H9 (cell line): Measurements from ENCODE around the gene DLG2. TPM values are rescaled to one million over a fixed set of nuclear protein-coding genes. Genes with fewer than 3 reads are reported as not detected.

Experiments used
- DNase-seq: peaks from one replicate; pipeline ENCODE4 v3.0.0-alpha.2; 2017
- H2AFZ ChIP-seq: one replicate; pipeline ENCODE4 v1.6.1; 2013; ENCODE audit warnings: mild to moderate bottlenecking, low read length, control low read depth, moderate library complexity
- H2AK5ac ChIP-seq: 2 replicates; pipeline ENCODE4 v1.6.1; 2013; ENCODE audit warnings: low read length, control low read depth, mixed read lengths; ENCODE audit not compliant: insufficient read length
- H2BK120ac ChIP-seq: one replicate; pipeline ENCODE4 v1.6.1; 2013; ENCODE audit warnings: low read depth, mild to moderate bottlenecking, low read length, control low read depth, inconsistent platforms; ENCODE audit not compliant: poor library complexity, severe bottlenecking
- H2BK12ac ChIP-seq: 2 replicates; pipeline ENCODE4 v1.6.1; 2013; ENCODE audit warnings: low read length, control low read depth, mixed read lengths, low read depth; ENCODE audit not compliant: insufficient read length
- H2BK15ac ChIP-seq: 2 replicates; pipeline ENCODE4 v1.6.1; 2013; ENCODE audit warnings: low read depth, low read length, control low read depth
- H2BK20ac ChIP-seq: one replicate; pipeline ENCODE4 v1.6.1; 2013; ENCODE audit warnings: low read depth, mild to moderate bottlenecking, low read length, control low read depth, inconsistent platforms; ENCODE audit not compliant: poor library complexity, severe bottlenecking
- H2BK5ac ChIP-seq: 2 replicates; pipeline ENCODE4 v1.6.1; 2013; ENCODE audit warnings: low read length, control low read depth, mixed read lengths; ENCODE audit not compliant: insufficient read length
- H3K14ac ChIP-seq: 2 replicates; pipeline ENCODE4 v1.6.1; 2013; ENCODE audit warnings: low read length, control low read depth; ENCODE audit not compliant: insufficient read depth
- H3K18ac ChIP-seq: 2 replicates; pipeline ENCODE4 v1.6.1; 2013; ENCODE audit warnings: low read depth, mild to moderate bottlenecking, mixed read lengths, low read length, control low read depth; ENCODE audit not compliant: insufficient read length
- H3K23ac ChIP-seq: 2 replicates; pipeline ENCODE4 v1.6.1; 2013; ENCODE audit warnings: low read length, control low read depth, mixed read lengths, low read depth; ENCODE audit not compliant: insufficient read length
- H3K23me2 ChIP-seq: 2 replicates; pipeline ENCODE4 v1.6.1; 2013; ENCODE audit warnings: low read depth, mild to moderate bottlenecking, mixed read lengths, low read length, control low read depth; ENCODE audit not compliant: insufficient read length, poor library complexity, severe bottlenecking
- H3K27ac ChIP-seq: 2 replicates; pipeline ENCODE4 v1.5.1; 2013; ENCODE audit warnings: low read length, control low read depth, mixed read lengths, low read depth; ENCODE audit not compliant: insufficient read length
- H3K27me3 ChIP-seq: 2 replicates; pipeline ENCODE4 v1.6.1; 2013; ENCODE audit warnings: low read length, control low read depth, inconsistent platforms; ENCODE audit not compliant: insufficient read depth
- H3K4ac ChIP-seq: 2 replicates; pipeline ENCODE4 v1.6.1; 2013; ENCODE audit warnings: low read depth, mild to moderate bottlenecking, control low read depth, inconsistent platforms, low read length, moderate library complexity
- H3K4me1 ChIP-seq: 2 replicates; pipeline ENCODE4 v1.6.1; 2013; ENCODE audit warnings: low read length, control low read depth, inconsistent platforms; ENCODE audit not compliant: insufficient read depth
- H3K4me2 ChIP-seq: 2 replicates; pipeline ENCODE4 v1.6.1; 2013; ENCODE audit warnings: low read length, control low read depth, mixed read lengths; ENCODE audit not compliant: insufficient read length, insufficient read depth
- H3K56ac ChIP-seq: 2 replicates; pipeline ENCODE4 v1.6.1; 2013; ENCODE audit warnings: low read depth, mild to moderate bottlenecking, mixed read lengths, low read length, control low read depth; ENCODE audit not compliant: insufficient read length
- H3K79me1 ChIP-seq: 2 replicates; pipeline ENCODE4 v1.6.1; 2013; ENCODE audit warnings: low read depth, mild to moderate bottlenecking, moderate library complexity, low read length, control low read depth, inconsistent platforms; ENCODE audit not compliant: insufficient read depth, poor library complexity, severe bottlenecking
- H3K79me2 ChIP-seq: 2 replicates; pipeline ENCODE4 v1.6.1; 2013; ENCODE audit warnings: low read length, control low read depth, inconsistent platforms; ENCODE audit not compliant: insufficient read depth
- H3K9ac ChIP-seq: 2 replicates; pipeline ENCODE4 v1.6.1; 2013; ENCODE audit warnings: low read length, control low read depth, mixed read lengths; ENCODE audit not compliant: insufficient read length; ENCODE audit errors: extremely low read depth
- H3K9me3 ChIP-seq: one replicate; pipeline ENCODE4 v1.6.1; 2013; ENCODE audit warnings: low read depth, low read length, inconsistent platforms; ENCODE audit not compliant: control insufficient read depth
- H3T11ph ChIP-seq: one replicate; pipeline ENCODE4 v1.6.1; 2013; ENCODE audit warnings: mild to moderate bottlenecking, low read length, control low read depth, inconsistent platforms
- H4K20me1 ChIP-seq: one replicate; pipeline ENCODE4 v1.6.1; 2013; ENCODE audit not compliant: control insufficient read depth, insufficient read length, insufficient read depth
- H4K5ac ChIP-seq: 2 replicates; pipeline ENCODE4 v1.6.1; 2013; ENCODE audit warnings: low read depth, mild to moderate bottlenecking, mixed read lengths, low read length, control low read depth; ENCODE audit not compliant: insufficient read length
- H4K8ac ChIP-seq: replicated peaks from 2 replicates; pipeline ENCODE4 v1.6.1; 2013; ENCODE audit warnings: low read length, control low read depth, mixed read lengths, low read depth; ENCODE audit not compliant: insufficient read length
- H4K91ac ChIP-seq: 2 replicates; pipeline ENCODE4 v1.6.1; 2013; ENCODE audit warnings: low read depth, mild to moderate bottlenecking, moderate library complexity, mixed read lengths, low read length, control low read depth; ENCODE audit not compliant: insufficient read length
- H3K27ac Mint-ChIP-seq, 3 experiments: 2 replicates in 2 of 3; 3 replicates in 1 of 3; pipeline ENCODE4 v1.8.0; 2020 to 2021; ENCODE audit warnings: mixed read lengths in 3 of 3, mild to moderate bottlenecking in 1 of 3, moderate library complexity in 1 of 3
- H3K27me3 Mint-ChIP-seq: 2 replicates; pipeline ENCODE4 v1.8.0; 2021; ENCODE audit warnings: low read depth, mild to moderate bottlenecking, moderate library complexity, mixed read lengths
- H3K36me3 Mint-ChIP-seq, 3 experiments: 2 replicates in 2 of 3; 3 replicates in 1 of 3; pipeline ENCODE4 v1.8.0; 2020 to 2021; ENCODE audit warnings: low read depth in 3 of 3, mixed read lengths in 3 of 3; ENCODE audit not compliant: insufficient read depth in 1 of 3
- H3K4me1 Mint-ChIP-seq, 2 experiments: 2 replicates each; pipeline ENCODE4 v1.8.0; 2020; ENCODE audit warnings: mixed read lengths in 2 of 2
- H3K4me3 Mint-ChIP-seq, 2 experiments: 2 replicates in 1 of 2; 3 replicates in 1 of 2; pipeline ENCODE4 v1.8.0; 2020 to 2021; ENCODE audit warnings: mild to moderate bottlenecking in 2 of 2, mixed read lengths in 2 of 2, moderate library complexity in 1 of 2
- H3K9me3 Mint-ChIP-seq, 2 experiments: 2 replicates in 1 of 2; 3 replicates in 1 of 2; pipeline ENCODE4 v1.8.0; 2020; ENCODE audit warnings: mild to moderate bottlenecking in 2 of 2, mixed read lengths in 2 of 2, moderate library complexity in 1 of 2
- total RNA-seq: library from RNA; stranded (reverse); gene quantifications from 2 replicates; pipeline ENCODE4 v1.2.1, GENCODE V29; 2021
- TF ChIP-seq, protein P1 (sequence below): fragments of 200-600 bp; sonication (generic); conservative IDR thresholded peaks from 3 replicates; pipeline ENCODE4 v1.8.0; 2021; ENCODE audit warnings: antibody characterized with exemption, mild to moderate bottlenecking

Gene DLG2
- total RNA-seq, 1 experiment from 2014 or later, result 8.0 TPM

DNA sequence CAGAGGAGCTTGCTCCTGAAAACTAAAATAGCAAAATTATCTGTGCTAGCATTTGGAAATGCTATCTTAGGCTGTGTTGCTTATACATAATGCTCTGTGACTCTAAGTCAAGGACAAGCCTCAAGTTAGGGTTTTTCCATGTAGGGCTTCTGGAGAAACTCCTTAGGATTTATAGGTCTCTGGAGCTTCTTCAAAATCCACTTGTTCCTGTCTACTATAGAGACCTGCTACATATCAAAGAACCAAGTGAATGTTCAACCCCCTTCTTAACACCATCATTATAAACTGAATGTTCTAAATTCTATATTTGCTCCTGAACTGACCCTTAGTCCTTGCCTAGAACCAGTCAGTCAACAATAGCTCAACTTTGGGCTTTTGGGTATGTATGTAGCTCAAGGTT lies 1817.9 kb downstream of the DLG2 start:
- Histone ChIP-seq H2AK5ac (no peak overlapping the region), H3K18ac (no peak overlapping the region), H4K20me1 (no peaks in the 10 kb centered on the region), H2BK20ac (no peak overlapping the region), H3K4me1 (no peaks in the 10 kb centered on the region), H3K4ac (no peak overlapping the region), H2BK5ac (no peak overlapping the region), H3K9ac (no peak overlapping the region), H4K8ac (no peak overlapping the region), H3K23me2 (no peaks in the 10 kb centered on the region), H3K9me3 (no peaks in the 10 kb centered on the region), H2AFZ (no peak overlapping the region), H3K14ac (no peak overlapping the region), H3K79me1 (no peaks in the 10 kb centered on the region), H3K56ac (no peak overlapping the region), H4K5ac (no peak overlapping the region), H3K23ac (no peak overlapping the region), H3K27me3 (no peaks in the 10 kb centered on the region), H2BK120ac (no peak overlapping the region), H3K27ac (no peak overlapping the region), H2BK15ac (no peak overlapping the region), H2BK12ac (no peak overlapping the region), H3K79me2 (no peaks in the 10 kb centered on the region), H3K4me2 (no peak overlapping the region), H4K91ac (no peak overlapping the region), H3T11ph (no peak overlapping the region)
- H3K36me3 Mint-ChIP-seq, result no peaks in the 10 kb centered on the region
- H3K27me3 Mint-ChIP-seq, result peaks cover 1% of the 10 kb centered on the region; the same call in 1 of the 2 replicates
- H3K4me3 Mint-ChIP-seq, result no peak overlapping the region
- no peaks in the 10 kb centered on the region for H3K9me3 Mint-ChIP-seq
- no peaks in the 10 kb centered on the region for H3K4me1 Mint-ChIP-seq
- H3K27ac Mint-ChIP-seq, result no peak overlapping the region
- no peak for DNase-seq
- TF ChIP-seq, protein P1, sequence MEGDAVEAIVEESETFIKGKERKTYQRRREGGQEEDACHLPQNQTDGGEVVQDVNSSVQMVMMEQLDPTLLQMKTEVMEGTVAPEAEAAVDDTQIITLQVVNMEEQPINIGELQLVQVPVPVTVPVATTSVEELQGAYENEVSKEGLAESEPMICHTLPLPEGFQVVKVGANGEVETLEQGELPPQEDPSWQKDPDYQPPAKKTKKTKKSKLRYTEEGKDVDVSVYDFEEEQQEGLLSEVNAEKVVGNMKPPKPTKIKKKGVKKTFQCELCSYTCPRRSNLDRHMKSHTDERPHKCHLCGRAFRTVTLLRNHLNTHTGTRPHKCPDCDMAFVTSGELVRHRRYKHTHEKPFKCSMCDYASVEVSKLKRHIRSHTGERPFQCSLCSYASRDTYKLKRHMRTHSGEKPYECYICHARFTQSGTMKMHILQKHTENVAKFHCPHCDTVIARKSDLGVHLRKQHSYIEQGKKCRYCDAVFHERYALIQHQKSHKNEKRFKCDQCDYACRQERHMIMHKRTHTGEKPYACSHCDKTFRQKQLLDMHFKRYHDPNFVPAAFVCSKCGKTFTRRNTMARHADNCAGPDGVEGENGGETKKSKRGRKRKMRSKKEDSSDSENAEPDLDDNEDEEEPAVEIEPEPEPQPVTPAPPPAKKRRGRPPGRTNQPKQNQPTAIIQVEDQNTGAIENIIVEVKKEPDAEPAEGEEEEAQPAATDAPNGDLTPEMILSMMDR, result no peak
